Endothelial cell of umbilical vein (primary cell): ENCODE data around the gene PRPF31. TPM values are rescaled to one million over a fixed set of nuclear protein-coding genes. Genes with fewer than 3 reads are reported as not detected.

Source experiments
- BruUV-seq: library from RNA; stranded (reverse); fragments of 400-500 nt; replicated peaks from 2 replicates; lab custom pipeline; 2021; lab: Mats Ljungman, UMichigan
- CTCF ChIA-PET: fragments of 300-600, 350-600 bp; sonication (Branson Sonifier 250); formaldehyde crosslinking; loops from one replicate; lab custom pipeline; 2021; ENCODE audit warnings: antibody characterized with exemption, inconsistent platforms; lab: Charles Lee
- POLR2A ChIA-PET: fragments of 300-600, 350-600 bp; sonication (Branson Sonifier 250); formaldehyde crosslinking; loops from one replicate; lab custom pipeline; 2021; ENCODE audit warnings: antibody characterized with exemption, inconsistent platforms; lab: Charles Lee
- DNase-seq: peaks from one replicate; pipeline ENCODE4 v3.0.0-alpha.2; 2011; ENCODE audit warnings: low read depth, low spot score
- FAIRE-seq: peaks from 2 replicates; lab custom pipeline; 2011; peaks lifted over from hg19 to GRCh38; lab: Jason Lieb, UNC
- H2AFZ ChIP-seq: 2 replicates; pipeline ENCODE4 v1.6.0; 2012; ENCODE audit warnings: low read depth, low read length, control low read depth, inconsistent platforms
- H3K27ac ChIP-seq: 2 replicates; pipeline ENCODE4 v1.5.1; 2011; ENCODE audit warnings: low read depth, mild to moderate bottlenecking, control low read depth, low read length, moderate library complexity; ENCODE audit not compliant: insufficient read depth
- H3K27me3 ChIP-seq, 2 experiments: 2 replicates each; pipeline versions ENCODE4 v1.6.0 to v1.6.1; 2011; ENCODE audit warnings: low read length in 2 of 2, mixed read lengths in 1 of 2; ENCODE audit not compliant: control insufficient read depth in 2 of 2, insufficient read depth in 2 of 2
- H3K36me3 ChIP-seq, 2 experiments: 2 replicates in 1 of 2; 3 replicates in 1 of 2; pipeline ENCODE4 v1.5.1; 2011; ENCODE audit warnings: low read length in 2 of 2, mild to moderate bottlenecking in 1 of 2, moderate library complexity in 1 of 2; ENCODE audit not compliant: control insufficient read depth in 2 of 2, insufficient read depth in 2 of 2; ENCODE audit errors: extremely low read depth in 1 of 2
- H3K4me1 ChIP-seq: 3 replicates; pipeline ENCODE4 v1.5.1; 2011; ENCODE audit warnings: mild to moderate bottlenecking, low read length; ENCODE audit not compliant: control insufficient read depth, insufficient read depth; ENCODE audit errors: extremely low read depth
- H3K4me2 ChIP-seq: 2 replicates; pipeline ENCODE4 v1.6.1; 2011; ENCODE audit warnings: low read length, control low read depth, mixed read lengths; ENCODE audit not compliant: insufficient read depth
- H3K4me3 ChIP-seq, 3 experiments: fragments of 200-600 bp in 1 of 3; sonication (generic), shearing (Covaris generic) in 1 of 3; replicated peaks in 1 of 3; 2 replicates each; pipeline ENCODE4 v1.5.1; 2011 to 2016; ENCODE audit warnings: control low read depth in 3 of 3, low read length in 3 of 3, mild to moderate bottlenecking in 2 of 3, inconsistent platforms in 1 of 3, low read depth in 1 of 3, moderate library complexity in 1 of 3; ENCODE audit not compliant: insufficient read depth in 1 of 3
- H3K79me2 ChIP-seq: 2 replicates; pipeline ENCODE4 v1.6.0; 2012; ENCODE audit warnings: low read length, inconsistent platforms; ENCODE audit not compliant: control insufficient read depth, insufficient read depth
- H3K9ac ChIP-seq: replicated peaks from 2 replicates; pipeline ENCODE3; 2011; ENCODE audit warnings: low read length, control low read depth; ENCODE audit not compliant: insufficient read depth; ENCODE audit errors: extremely low read depth
- H3K9me1 ChIP-seq: replicated peaks from 3 replicates; pipeline ENCODE4 v1.6.0; 2011; ENCODE audit warnings: mild to moderate bottlenecking, low read length; ENCODE audit not compliant: control insufficient read depth, insufficient read depth; ENCODE audit errors: extremely low read depth
- H3K9me3 ChIP-seq: replicated peaks from 2 replicates; pipeline ENCODE4 v1.5.1; 2012; ENCODE audit warnings: low read length, inconsistent platforms; ENCODE audit not compliant: control insufficient read depth, insufficient read depth
- H4K20me1 ChIP-seq: replicated peaks from 2 replicates; pipeline ENCODE3; 2011; ENCODE audit warnings: mild to moderate bottlenecking, low read length; ENCODE audit not compliant: control insufficient read depth, insufficient read depth; ENCODE audit errors: extremely low read depth
- EZH2 ChIP-seq: IDR thresholded peaks from 2 replicates; pipeline ENCODE4 v1.6.1; 2012; ENCODE audit warnings: borderline replicate concordance, low read depth, mild to moderate bottlenecking, moderate library complexity, low read length, inconsistent platforms; ENCODE audit not compliant: severe bottlenecking
- FOS ChIP-seq: IDR thresholded peaks from 2 replicates; pipeline ENCODE4 v1.6.1; 2011; ENCODE audit warnings: mild to moderate bottlenecking, low read length, moderate library complexity, borderline replicate concordance; ENCODE audit not compliant: insufficient read depth
- GATA2 ChIP-seq: IDR thresholded peaks from 2 replicates; pipeline ENCODE4 v1.7.0; 2011; ENCODE audit warnings: low read depth, mild to moderate bottlenecking, moderate library complexity, mixed read lengths, low read length; ENCODE audit not compliant: insufficient read length, insufficient read depth
- JUN ChIP-seq: IDR thresholded peaks from 2 replicates; pipeline ENCODE4 v1.6.1; 2011; ENCODE audit warnings: borderline replicate concordance, low read depth; ENCODE audit not compliant: insufficient read length, insufficient read depth
- MYC ChIP-seq: IDR thresholded peaks from one replicate; pipeline ENCODE4 v1.6.1; 2011; ENCODE audit warnings: mild to moderate bottlenecking, low read depth, low read length
- POLR2A ChIP-seq: IDR thresholded peaks from 2 replicates; pipeline ENCODE4 v1.6.1; 2012; ENCODE audit warnings: low read depth, mild to moderate bottlenecking, control low read depth, low read length
- POLR2AphosphoS5 ChIP-seq: IDR thresholded peaks from 2 replicates; pipeline ENCODE4 v1.6.1; 2012; ENCODE audit warnings: low read depth, mild to moderate bottlenecking, control low read depth, low read length, moderate library complexity; ENCODE audit not compliant: insufficient read depth
- dilution Hi-C: fragments of 300-500 bp; cut with MboI; formaldehyde crosslinking; loops from one replicate; pipeline ENCODE4 v1.15.0; 2019; ENCODE audit warnings: low sequenced_read_pairs; ENCODE audit not compliant: extremely low pct_ligation_motif_present
- intact Hi-C: fragments of 100-400 bp; cut with micrococcal nuclease; formaldehyde crosslinking; loops from one replicate; pipeline ENCODE4 v1.10.0; 2022
- polyA plus RNA-seq, 4 experiments: library from polyadenylated mRNA; depleted of rRNA in 3 of 4; stranded (reverse) in 3 of 4; unstranded in 1 of 4; fragments of >200 nt; gene quantifications; 2 replicates each; pipeline versions ENCODE4 v1.2.1 to v1.2.3, GENCODE V29; 2011 to 2012; ENCODE audit warnings: missing spikeins in 1 of 4
- total RNA-seq: library from RNA; stranded (reverse); gene quantifications from 2 replicates; pipeline ENCODE4 v1.2.3, GENCODE V29; 2021
- TF ChIP-seq, protein P1 (sequence below), 2 donors: IDR thresholded peaks; 1 replicate in 1 of 2; 2 replicates in 1 of 2; pipeline ENCODE4 v1.5.1; 2011; ENCODE audit warnings: low read length in 2 of 2, mild to moderate bottlenecking in 2 of 2, moderate library complexity in 2 of 2, control low read depth in 1 of 2, inconsistent platforms in 1 of 2, low read depth in 1 of 2; ENCODE audit not compliant: insufficient read depth in 1 of 2; ENCODE audit errors: extremely low read depth in 1 of 2
- TF ChIP-seq, protein P2 (sequence below): IDR thresholded peaks from 2 replicates; pipeline ENCODE4 v1.6.1; 2011; ENCODE audit not compliant: insufficient read depth, insufficient read length

Gene PRPF31
- total and polyA plus RNA-seq, 2 donors (not counting 3 experiments of a cell fraction or from before 2014, with no cell fraction given), result 76.2 to 101 TPM

DNA sequence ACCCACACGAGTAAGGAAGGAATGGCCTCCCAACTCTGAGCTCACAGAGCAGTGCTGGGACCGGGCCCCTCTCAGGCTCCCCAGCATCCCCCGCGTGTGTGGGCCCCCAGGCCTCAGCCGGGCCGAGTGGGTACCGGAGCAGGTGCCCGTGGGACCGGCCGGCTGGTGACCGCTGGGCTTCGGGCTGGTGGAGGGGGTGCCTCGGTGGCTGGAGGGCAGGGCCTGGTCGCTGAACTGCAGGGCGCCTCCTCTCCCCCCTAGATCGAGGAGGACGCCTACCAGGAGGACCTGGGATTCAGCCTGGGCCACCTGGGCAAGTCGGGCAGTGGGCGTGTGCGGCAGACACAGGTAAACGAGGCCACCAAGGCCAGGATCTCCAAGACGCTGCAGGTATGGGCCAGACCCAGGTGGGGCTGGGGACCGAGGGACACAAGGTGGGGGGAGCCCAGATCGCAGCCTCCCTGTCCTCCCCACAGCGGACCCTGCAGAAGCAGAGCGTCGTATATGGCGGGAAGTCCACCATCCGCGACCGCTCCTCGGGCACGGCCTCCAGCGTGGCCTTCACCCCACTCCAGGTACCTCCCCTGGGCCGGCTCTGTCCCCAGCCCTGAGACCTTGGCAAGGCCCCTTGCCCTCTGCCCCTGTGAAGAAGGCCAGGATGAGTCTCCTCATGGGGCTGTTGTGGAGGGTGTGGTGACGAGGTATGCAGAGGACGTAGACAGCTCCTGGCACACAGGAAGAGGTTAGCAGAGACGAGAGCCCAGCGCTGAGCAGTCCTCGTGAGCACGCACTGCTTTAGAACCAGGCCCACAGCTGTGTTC is 13.5 kb downstream of the PRPF31 start:
- ChIA-PET POLR2A (no interaction called here), CTCF (no interaction called here)
- H3K27me3 ChIP-seq, result no peaks in the 10 kb centered on the region
- H3K4me1 ChIP-seq, result no peaks in the 10 kb centered on the region
- no peaks in the 10 kb centered on the region for H3K9me3 ChIP-seq
- no peak overlapping the region for H3K4me2 ChIP-seq
- dilution Hi-C loops, result no loop called here
- no peak overlapping the region for H3K4me3 ChIP-seq
- intact Hi-C loops, result no loop called here
- no peaks in the 10 kb centered on the region for H4K20me1 ChIP-seq
- BruUV-seq, result no TSS peak
- no peaks in the 10 kb centered on the region for H3K79me2 ChIP-seq
- FAIRE-seq (no peak), DNase-seq (no peak)
- H3K9ac ChIP-seq, result no peak overlapping the region
- no peak overlapping the region for H2AFZ ChIP-seq
- peaks cover 9 to 39% of the 10 kb centered on the region in 2 experiments for H3K36me3 ChIP-seq
- H3K9me1 ChIP-seq, result no peaks in the 10 kb centered on the region
- H3K27ac ChIP-seq, result no peak overlapping the region
- TF ChIP-seq, protein P1, sequence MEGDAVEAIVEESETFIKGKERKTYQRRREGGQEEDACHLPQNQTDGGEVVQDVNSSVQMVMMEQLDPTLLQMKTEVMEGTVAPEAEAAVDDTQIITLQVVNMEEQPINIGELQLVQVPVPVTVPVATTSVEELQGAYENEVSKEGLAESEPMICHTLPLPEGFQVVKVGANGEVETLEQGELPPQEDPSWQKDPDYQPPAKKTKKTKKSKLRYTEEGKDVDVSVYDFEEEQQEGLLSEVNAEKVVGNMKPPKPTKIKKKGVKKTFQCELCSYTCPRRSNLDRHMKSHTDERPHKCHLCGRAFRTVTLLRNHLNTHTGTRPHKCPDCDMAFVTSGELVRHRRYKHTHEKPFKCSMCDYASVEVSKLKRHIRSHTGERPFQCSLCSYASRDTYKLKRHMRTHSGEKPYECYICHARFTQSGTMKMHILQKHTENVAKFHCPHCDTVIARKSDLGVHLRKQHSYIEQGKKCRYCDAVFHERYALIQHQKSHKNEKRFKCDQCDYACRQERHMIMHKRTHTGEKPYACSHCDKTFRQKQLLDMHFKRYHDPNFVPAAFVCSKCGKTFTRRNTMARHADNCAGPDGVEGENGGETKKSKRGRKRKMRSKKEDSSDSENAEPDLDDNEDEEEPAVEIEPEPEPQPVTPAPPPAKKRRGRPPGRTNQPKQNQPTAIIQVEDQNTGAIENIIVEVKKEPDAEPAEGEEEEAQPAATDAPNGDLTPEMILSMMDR (IDR thresholded peaks at IDR 0.05; ENCODE audit: extremely low read depth in 1 of 2, insufficient read depth in 1 of 2, low read depth in 1 of 2, low read length in 2 of 2), result no peak
- TF ChIP-seq MYC, result no peak
- TF ChIP-seq EZH2, result no peak
- TF ChIP-seq JUN, result no peak
- no peak for TF ChIP-seq POLR2AphosphoS5
- TF ChIP-seq, protein P2, sequence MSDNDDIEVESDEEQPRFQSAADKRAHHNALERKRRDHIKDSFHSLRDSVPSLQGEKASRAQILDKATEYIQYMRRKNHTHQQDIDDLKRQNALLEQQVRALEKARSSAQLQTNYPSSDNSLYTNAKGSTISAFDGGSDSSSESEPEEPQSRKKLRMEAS, result no peak
- no peak for TF ChIP-seq GATA2
- TF ChIP-seq POLR2A, result no peak
- TF ChIP-seq FOS, result no peak
